Breast epithelium (tissue), 4 donors: ENCODE measurements around the gene CCDC126. TPM values are rescaled to one million over a fixed set of nuclear protein-coding genes. Genes with fewer than 3 reads are reported as not detected.

Experiments used
- DNase-seq, 2 donors: peaks; one replicate each; pipeline ENCODE4 v3.0.0-alpha.2; 2019; ENCODE audit warnings: low spot score in 2 of 2
- H3K27ac ChIP-seq, 2 donors: fragments of 200-600 bp; sonication (generic) in 1 of 2; one replicate each; pipeline ENCODE4 v1.5.1; 2016 to 2019; ENCODE audit warnings: mild to moderate bottlenecking in 1 of 2
- H3K27me3 ChIP-seq, 2 donors: fragments of 200-600 bp; sonication (generic) in 1 of 2; one replicate each; pipeline versions ENCODE4 v1.5.1 to v1.6.0; 2017 to 2019; ENCODE audit warnings: control low read depth in 1 of 2, mild to moderate bottlenecking in 1 of 2
- H3K36me3 ChIP-seq: fragments of 200-600 bp; one replicate; pipeline ENCODE4 v1.5.1; 2019
- H3K4me1 ChIP-seq, 2 donors: fragments of 200-600 bp; sonication (generic); one replicate each; pipeline ENCODE4 v1.5.1; 2016 to 2019; ENCODE audit warnings: control low read depth in 1 of 2
- H3K4me3 ChIP-seq, 3 donors: fragments of 200-600 bp; sonication (generic); 1 replicate in 2 of 3; 2 replicates in 1 of 3; pipeline ENCODE4 v1.5.1; 2016 to 2019; ENCODE audit warnings: mild to moderate bottlenecking in 3 of 3, moderate library complexity in 2 of 3
- H3K9me3 ChIP-seq, 2 donors: fragments of 200-600 bp; sonication (generic) in 1 of 2; one replicate each; pipeline ENCODE4 v1.5.1; 2016 to 2019; ENCODE audit warnings: control low read depth in 1 of 2
- CTCF ChIP-seq, 3 donors: fragments of 450-650 bp; IDR thresholded peaks; one replicate each; pipeline ENCODE4 v1.5.1; 2016 to 2017; ENCODE audit warnings: antibody characterized with exemption in 3 of 3, mild to moderate bottlenecking in 3 of 3, moderate library complexity in 3 of 3
- POLR2A ChIP-seq: fragments of 450-650 bp; IDR thresholded peaks from one replicate; pipeline ENCODE4 v1.6.1; 2016; ENCODE audit warnings: antibody characterized with exemption, mild to moderate bottlenecking, moderate library complexity
- POLR2AphosphoS5 ChIP-seq, 3 donors: sonication (generic); formaldehyde crosslinking; IDR thresholded peaks; one replicate each; pipeline ENCODE4 v1.6.1; 2017; ENCODE audit warnings: antibody characterized with exemption in 3 of 3
- intact Hi-C: fragments of 100-400 bp; cut with DNase I; formaldehyde crosslinking; loops from one replicate; pipeline ENCODE4 v1.15.1; 2023; ENCODE audit warnings: low total_unique reads
- total RNA-seq, 3 donors: library from RNA; depleted of rRNA; stranded (reverse); fragments of >200 nt; gene quantifications; one replicate each; pipeline ENCODE4 v1.1.0, GENCODE V29; 2016

Gene CCDC126
- total RNA-seq, 3 donors from 2014 or later, result 18.7 to 35.4 (median 24.6) TPM

GRCh38 chr7:23600236-23600635, 3.1 kb downstream of the CCDC126 start:
- H3K27ac ChIP-seq, result no peak overlapping the region
- intact Hi-C loops, result no loop called here
- H3K4me3 ChIP-seq, result no peak overlapping the region
- H3K4me1 ChIP-seq, result peaks cover 0 to 6% of the 10 kb centered on the region in 2 donors
- no peak for DNase-seq
- no peak for TF ChIP-seq CTCF (IDR thresholded peaks at IDR 0.05)
- no peaks in the 10 kb centered on the region for H3K36me3 ChIP-seq
- no peaks in the 10 kb centered on the region for H3K27me3 ChIP-seq
- H3K9me3 ChIP-seq, result no peaks in the 10 kb centered on the region

- no peak overlapping the region for H3K4me3 ChIP-seq
- peaks cover 0 to 4% of the 10 kb centered on the region in 2 donors for H3K4me1 ChIP-seq
- no peaks in the 10 kb centered on the region for H3K36me3 ChIP-seq
- H3K27me3 ChIP-seq, result no peaks in the 10 kb centered on the region
- no peaks in the 10 kb centered on the region for H3K9me3 ChIP-seq
- H3K27ac ChIP-seq, result no peak overlapping the region
- intact Hi-C loops, result no loop called here
- TF ChIP-seq CTCF (IDR thresholded peaks at IDR 0.05), result no peak
- no peak for TF ChIP-seq POLR2A
- DNase-seq, result no peak
These were observed 6.6 kb downstream of the CCDC126 start for GRCh38 chr7:23603632-23604295.

GRCh38 chr7:23604296-23604640, 7.1 kb downstream of the CCDC126 start:
- Histone ChIP-seq H3K9me3 (no peaks in the 10 kb centered on the region), H3K36me3 (no peaks in the 10 kb centered on the region), H3K4me1 (no peaks in the 10 kb centered on the region), H3K27ac (no peak overlapping the region), H3K27me3 (no peaks in the 10 kb centered on the region), H3K4me3 (no peak overlapping the region)
- TF ChIP-seq POLR2A (no peak), CTCF (IDR thresholded peaks at IDR 0.05) (no peak), POLR2AphosphoS5 (IDR thresholded peaks at IDR 0.05) (no peak)
- intact Hi-C loops, result no loop called here
- DNase-seq, result no peak

- Histone ChIP-seq H3K4me1 (no peaks in the 10 kb centered on the region), H3K9me3 (no peaks in the 10 kb centered on the region), H3K4me3 (no peak overlapping the region), H3K36me3 (no peaks in the 10 kb centered on the region), H3K27ac (no peak overlapping the region), H3K27me3 (no peaks in the 10 kb centered on the region)
- DNase-seq, result no peak
- intact Hi-C loops, result no loop called here
- TF ChIP-seq POLR2AphosphoS5 (IDR thresholded peaks at IDR 0.05) (no peak), CTCF (IDR thresholded peaks at IDR 0.05) (no peak), POLR2A (no peak)
These were observed 9.9 kb downstream of the CCDC126 start for GRCh38 chr7:23607130-23607529.

GRCh38 chr7:23607866-23608265, 10.7 kb downstream of the CCDC126 start:
- intact Hi-C loops, result no loop called here
- no peak for DNase-seq
- H3K36me3 ChIP-seq, result no peaks in the 10 kb centered on the region
- no peak overlapping the region for H3K4me3 ChIP-seq
- H3K27me3 ChIP-seq, result no peaks in the 10 kb centered on the region
- H3K27ac ChIP-seq, result no peak overlapping the region
- no peaks in the 10 kb centered on the region for H3K9me3 ChIP-seq
- no peaks in the 10 kb centered on the region for H3K4me1 ChIP-seq
- TF ChIP-seq POLR2A (no peak), POLR2AphosphoS5 (IDR thresholded peaks at IDR 0.05) (no peak), CTCF (IDR thresholded peaks at IDR 0.05) (no peak)
